GM18909 (cell line): Measurements from ENCODE around the gene WNT3A.

Source experiments
- ATAC-seq: cut with Tn5 transposase; IDR thresholded peaks from one replicate; pipeline ENCODE4 v1.9.1; 2021; ENCODE audit warnings: mild to moderate bottlenecking; ENCODE audit not compliant: unreplicated experiment, poor library complexity

WNT3A gene

DNA sequence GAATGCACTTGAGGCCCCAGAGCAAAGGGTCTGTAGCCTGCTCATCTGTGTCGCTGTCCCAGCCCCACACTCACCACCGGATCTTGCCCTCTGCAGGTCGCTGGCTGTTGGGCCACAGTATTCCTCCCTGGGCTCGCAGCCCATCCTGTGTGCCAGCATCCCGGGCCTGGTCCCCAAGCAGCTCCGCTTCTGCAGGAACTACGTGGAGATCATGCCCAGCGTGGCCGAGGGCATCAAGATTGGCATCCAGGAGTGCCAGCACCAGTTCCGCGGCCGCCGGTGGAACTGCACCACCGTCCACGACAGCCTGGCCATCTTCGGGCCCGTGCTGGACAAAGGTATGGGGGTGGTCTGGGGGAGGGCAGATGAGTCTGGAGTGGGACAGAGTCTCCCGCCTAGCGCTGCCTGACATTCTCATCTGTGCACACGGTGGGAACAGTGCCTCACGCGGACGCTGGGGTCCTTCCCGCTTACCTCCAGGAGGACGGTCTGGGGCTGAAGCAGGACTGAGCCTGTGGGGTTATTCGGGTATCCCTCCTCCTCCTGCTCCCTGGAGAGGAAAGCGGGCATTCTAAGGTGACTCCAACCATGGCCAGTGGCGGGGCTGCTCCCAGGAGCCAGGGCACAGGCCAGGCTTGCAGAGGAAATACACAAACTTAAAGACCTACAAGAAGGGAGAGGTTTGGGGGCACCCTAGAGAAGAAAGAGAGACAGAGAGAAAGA lies 15.9 kb downstream of the WNT3A start:
- no peak for ATAC-seq

DNA sequence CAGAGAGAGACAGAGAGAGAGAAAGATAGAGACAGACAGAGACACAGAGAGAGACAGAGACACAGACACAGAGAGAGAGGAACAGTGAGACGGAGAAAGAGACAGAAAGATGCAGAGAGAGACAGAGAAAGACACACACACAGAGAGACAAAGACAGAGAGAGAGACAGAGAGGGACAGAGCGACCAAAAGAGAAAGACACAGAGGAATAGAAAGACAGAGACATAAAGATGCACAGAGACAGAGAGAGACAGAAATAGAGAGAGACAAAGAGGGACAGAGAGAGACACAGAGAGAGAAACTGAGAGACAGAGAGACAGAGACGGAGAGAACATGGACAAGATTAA lies 16.5 kb downstream of the WNT3A start:
- no peak for ATAC-seq

DNA sequence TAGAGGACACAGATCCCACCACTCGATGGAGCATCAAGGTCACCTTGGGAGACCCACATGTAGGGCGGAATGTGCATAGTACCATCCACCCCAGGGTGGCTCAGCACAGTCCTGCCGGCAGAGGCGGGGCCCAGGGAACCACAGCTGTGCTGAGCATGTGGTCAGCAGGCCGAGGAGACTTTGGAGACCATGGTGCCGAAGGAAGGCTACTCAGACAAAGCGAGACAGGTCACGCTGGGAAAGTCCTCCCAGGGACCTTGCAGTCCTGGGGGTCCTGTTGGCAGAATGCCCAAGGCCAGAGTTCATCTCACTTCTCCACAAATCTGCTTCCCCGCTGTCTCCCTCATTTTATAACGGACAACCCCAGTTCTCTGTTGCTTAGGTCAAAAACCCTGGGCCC lies 22.5 kb downstream of the WNT3A start:
- no peak for ATAC-seq

DNA sequence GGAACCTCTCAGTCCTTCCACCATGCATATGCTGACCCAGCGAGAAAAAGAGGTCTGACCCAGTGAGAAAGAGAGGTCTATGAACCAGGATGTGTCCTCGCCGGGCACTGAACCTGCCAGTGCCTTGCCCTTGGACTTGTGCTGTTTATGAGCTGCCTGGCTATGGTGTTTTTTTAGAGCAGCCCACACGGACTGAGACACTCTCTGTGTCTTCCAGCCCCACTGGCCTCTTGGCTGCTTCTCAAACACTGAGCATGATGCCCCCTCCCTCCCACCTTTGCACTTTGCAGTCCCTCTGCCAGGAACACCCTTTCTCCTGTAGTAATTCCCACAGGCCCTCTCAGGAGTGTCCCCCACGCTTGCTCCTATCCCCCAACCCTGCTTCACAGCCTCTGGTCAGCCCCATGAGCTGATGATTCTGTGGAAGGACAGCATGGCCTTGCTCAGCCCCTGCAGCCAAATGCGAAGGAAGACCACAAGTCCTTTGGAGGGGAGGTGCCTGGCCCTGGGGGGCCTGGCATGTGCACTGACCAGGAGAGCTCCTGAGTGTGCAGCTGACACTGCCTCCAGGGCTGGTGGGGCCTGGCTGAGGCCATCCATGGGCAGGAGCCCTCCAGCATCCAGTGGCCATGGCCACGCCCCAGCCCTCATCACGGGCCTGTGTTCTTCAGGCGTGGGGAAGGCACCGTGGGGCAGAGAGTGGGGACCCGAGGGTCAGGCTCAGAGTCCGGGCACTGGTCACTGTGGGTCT lies 23.8 kb downstream of the WNT3A start:
- ATAC-seq, result no peak

DNA sequence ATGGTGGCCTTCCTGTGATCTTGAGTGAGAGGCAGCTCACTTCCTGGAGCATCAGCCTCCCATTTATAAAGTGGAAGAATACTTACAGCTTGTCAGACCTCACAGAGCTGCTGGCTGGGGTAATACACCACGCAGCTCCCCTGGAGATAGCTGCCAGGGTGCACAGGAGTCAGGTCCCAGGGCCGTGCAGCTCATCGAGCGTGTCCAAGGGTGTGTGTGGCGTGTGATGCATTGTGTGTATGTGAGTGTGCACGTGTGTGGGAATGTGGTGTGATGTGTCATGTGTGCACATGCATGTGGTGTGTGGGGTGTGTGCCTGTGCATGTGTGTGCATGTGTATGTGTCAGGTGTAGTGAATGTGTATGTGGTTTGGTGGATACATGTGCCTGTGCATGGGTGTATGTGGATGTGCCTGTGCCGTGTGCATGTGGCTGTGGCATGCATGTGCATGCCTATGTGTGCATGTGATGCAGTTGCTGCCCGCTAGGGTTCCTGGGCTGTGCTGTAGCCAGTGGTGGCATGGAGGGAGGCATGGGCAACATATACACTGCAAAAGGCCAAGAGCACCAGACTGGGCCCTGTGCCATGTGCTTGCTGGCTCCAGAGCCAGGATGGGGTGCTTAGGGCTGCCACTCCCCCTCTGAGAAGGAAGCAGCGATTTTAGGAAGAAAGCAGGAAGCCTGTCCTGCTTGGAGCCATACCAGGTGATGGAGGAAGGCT lies 24.6 kb downstream of the WNT3A start:
- no peak for ATAC-seq

DNA sequence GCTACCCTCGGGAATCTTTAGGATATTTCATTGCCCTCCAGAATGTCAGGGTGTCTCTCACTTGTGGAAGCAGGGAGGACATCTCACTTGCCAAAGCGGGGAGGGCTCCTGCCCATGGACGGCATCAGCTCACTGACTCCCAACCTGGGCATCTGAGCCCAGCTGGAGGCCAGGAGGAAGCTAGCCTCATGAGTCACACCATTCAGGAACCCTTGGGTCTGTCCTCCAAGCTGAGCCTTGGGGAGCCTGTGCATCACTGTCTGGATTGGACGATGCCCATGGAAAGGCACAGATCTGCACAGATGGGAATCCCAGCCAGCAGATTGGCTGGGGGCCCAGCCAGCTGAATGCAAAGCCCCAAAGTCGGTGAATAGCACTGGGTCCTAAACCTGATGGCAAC lies 25.2 kb downstream of the WNT3A start:
- no peak for ATAC-seq

DNA sequence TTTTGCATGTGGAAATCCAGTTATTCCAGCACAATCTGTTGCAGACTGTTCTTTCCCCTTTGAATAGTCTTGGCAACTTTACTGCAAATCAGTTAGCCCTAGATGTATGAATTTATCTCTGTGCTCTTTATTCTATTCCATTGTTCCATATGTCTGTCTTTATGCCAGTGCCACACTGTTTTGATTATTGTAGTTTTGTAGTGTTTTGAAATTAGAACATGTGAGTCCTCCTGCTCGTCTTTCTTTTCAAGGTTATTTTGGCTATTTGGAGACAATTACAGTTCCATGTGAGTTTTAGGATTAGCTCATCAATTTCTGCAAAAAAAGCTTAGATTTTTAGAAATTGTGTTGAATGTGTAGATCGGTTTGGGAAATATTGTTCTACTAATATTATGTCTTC lies 26.6 kb downstream of the WNT3A start:
- ATAC-seq, result no peak

DNA sequence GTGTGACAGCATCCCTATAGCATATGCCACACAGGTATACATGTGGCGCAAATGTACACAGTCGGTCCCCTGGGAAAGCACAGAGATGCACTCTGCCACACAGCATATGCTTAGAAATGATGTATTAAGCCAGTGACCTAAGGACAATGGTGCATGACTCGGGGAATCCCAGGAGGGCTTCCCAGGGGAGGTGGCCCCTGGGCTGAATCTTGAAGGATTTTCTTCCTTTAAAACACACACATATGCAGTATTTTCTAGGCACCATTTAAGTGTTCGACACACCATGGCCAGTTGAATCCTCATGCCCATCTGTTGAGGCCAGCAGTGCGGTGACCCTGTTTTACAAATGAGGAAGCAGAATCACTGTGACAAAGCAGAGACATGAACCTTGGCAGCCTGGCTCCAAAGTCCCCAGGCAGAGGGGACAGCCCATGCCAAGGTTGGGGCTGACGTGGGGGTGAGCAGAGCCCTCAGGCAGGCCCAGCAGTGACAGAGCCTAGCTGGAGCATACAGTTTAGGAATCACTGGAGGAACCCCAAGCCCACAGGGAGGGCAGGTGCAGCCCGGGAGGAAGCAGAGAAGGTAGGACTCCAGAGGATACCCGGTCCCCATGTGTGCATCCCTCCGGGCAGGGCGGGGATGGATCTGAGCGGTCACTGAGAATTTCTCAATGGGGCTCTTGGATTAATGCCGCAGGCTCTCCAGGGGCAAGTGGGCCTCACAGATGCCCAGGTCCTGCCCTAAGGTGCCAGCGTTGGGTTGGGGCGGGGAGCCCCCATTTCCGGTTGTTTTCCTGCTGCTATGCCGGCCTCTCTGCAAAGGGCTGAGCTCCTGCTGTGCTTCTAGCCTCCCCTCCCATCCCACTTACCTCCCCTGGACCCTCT lies 28.4 kb downstream of the WNT3A start:
- no peak for ATAC-seq

DNA sequence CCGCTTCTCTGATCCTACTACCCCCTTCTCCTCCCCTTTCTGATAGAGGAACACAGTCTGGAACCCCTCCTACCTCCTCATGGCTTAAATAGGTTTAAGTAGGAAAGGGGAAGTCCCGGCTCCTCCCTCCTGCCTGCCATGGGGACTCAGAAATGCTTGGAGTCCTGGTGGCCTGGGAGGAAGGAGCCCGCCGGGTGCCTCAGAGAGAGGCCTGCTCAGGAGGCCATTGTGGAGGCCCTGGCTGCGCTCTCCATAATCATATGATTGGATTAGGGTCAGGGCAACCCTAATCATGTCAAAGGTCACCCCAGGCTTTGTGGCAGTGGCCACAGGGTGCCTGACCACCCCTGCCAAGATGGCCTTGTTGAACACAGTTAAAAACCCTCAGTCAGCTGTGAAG lies 29.0 kb downstream of the WNT3A start:
- no peak for ATAC-seq

DNA sequence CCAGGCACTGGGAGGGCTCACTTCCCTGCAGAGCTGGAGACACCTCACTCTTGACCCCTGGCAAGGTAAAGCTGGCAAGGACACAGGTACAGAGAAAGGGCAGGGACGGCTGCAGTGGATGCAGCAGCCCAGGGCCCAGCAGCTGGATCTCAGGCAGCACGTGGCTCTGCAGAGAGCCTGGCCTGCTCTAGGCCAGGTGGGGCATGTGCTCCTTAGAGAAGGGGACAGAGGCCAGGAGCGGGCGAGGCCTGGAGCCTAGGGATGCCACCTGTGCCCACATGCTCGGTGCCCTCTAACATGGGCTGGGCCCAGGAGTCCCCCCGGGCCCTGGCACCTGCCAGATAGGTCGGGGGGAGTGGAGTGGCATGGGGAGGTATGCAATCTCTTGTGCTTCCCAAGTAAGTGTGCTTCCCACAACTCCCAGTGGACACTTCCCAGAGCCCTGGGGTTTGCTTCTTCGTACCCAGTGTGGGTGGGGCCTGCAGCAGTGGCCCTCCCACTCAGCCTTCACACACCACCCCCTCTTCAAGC lies 30.0 kb downstream of the WNT3A start:
- no peak for ATAC-seq

DNA sequence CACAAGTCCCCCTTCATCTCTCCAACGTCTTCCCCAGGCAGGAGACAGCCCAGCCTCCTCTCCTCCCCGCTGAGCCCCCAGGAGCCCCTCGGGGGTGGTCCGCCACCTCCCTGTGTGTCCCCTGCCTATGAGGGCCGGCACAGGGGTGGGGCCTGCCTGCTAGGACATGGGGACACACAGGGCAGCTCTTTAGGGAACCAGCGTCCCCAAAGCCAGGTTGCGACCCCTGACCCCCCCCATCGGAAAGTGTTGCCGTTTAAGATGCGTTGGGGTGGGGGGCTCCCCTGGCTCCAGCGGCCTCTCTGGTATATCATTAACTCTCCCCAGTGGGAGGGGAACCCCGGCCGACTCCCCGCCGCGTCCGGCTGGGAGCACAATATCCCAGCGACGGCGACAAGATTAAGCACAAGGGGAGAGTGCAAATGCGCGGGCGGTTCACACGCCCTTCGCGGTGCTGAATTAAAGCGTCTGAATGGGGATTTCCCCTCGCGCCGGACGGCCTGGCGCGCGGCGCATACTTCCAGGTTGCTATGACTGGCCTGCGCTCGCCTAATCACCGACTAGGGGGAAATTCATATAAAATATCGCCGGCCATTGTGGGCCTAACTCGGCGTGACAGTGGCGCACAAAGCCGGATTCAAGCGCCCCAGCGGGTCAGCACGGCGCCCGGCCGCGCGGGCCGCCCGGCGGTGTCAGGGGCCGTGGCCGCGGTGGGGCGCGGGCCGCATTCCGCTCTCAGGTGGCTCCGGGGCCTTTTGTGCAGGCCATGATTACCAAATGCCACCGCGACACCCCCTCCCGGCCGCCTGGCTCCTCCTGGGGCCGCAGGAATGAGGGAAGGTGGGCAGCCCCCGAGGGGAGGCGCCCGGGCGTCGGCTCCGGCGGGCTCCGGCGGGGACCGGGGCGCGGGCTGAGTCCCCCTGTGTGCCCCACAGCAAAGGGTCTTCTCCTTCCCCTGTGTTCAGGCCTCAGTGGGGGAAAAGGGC lies 30.9 kb downstream of the WNT3A start:
- ATAC-seq, result peak; percentile 82

DNA sequence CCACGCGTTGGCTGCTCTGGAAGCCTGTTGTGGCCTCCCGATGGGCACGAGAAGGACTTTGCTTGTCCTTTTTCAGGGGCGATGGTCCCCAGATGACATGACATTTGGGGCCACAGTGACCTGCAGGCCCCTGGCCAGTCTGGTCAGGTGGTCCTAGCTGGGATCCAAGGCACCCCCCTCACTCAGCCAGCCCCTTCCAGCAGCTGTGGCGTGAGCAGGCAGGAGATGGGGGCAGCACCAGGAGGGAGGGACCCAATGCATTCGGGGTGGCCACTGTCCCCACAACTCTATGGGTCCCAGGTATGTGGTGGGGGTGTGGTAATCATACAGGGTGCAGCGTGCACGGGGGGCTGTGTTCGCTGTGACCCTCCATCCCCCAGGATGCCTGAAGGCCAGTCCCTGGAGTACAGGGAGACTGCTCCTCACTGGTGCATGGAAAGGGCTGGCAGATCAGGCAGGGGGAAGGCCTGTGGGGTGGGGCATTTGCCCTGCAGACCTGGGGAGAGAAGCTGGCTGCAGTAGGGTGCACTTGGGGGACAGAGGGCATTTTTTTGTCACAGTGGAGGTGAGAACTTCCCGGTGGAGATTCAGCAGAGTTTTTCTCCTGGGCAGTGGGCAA lies 31.7 kb downstream of the WNT3A start:
- no peak for ATAC-seq

DNA sequence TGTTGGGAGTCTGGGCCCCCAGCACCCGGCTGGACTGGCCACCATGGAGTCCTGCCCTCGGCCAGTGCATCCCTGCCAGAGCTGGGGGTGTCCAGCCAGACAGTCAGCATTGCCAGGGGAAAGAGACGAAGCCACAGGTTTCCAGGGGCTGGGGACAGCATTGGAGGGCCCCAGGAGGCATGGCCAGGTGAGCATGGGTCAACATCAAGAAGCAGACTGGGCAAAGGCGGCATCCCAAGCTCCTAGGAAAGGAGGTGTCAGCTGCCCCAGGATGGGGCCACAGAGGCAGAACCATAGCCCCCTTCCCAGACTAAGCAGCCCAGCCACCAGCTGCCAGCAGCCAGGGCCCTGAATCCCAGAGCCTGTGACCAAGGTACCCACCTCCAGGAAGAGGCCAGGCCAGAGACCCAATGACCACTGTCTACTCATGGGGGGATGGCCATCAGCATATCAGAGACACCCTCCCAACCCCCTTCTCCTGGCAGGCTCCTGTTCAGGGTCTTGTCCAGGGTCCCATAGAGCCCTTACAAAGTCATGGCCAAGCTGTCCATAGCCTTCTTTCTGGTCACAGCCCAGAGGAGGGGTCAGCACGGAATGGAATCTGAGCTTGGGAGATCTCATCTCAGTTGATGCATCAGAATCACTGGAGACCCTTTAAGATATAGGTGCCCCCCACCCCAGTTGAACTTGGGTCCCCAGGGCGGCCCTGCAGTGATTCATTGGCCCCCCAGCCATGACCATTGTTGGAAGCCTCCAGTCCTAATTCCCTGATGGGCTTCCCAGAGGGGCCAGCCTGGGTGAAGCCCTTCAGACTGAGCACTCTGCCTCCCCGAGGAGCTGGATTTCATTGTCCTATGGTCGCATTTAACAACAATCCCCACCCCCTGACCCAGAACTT lies 32.5 kb downstream of the WNT3A start:
- ATAC-seq, result no peak

DNA sequence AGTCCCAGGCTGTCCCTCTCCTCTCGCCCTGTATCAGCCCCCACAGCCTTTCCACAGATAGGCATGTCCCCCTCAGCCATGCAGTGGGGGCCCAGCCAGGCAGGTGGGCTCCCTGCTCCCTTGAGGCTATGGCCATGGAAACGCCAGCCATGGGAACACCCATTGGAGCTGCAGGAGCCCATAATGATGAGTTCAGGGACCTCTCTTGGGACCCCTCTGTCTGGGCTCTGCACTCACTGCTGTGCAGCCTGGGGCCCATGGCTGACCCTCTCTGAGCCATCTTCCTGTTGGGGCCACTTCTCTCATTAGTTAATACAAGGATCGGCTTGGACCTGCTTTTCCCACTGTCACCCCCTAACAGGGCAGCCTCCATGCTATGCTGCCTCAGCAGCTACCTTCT lies 33.2 kb downstream of the WNT3A start:
- ATAC-seq, result no peak

DNA sequence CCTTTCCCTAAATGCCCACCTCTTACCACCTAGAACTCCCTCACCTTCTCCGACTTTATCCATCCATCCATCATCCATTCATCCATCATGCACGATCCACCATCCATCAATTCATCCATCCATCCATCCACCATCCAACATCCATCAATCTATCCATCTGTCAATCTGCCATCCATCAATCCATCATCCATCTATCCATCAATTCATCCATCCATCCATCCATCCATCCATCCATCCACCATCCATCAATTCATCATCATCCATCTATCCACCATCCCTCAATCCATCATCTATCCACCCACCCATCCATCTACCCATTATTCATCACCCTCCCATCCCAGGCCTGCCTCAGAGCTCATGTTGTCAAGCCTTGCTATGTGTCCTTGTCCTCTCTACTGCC lies 34.5 kb downstream of the WNT3A start:
- ATAC-seq, result no peak

DNA sequence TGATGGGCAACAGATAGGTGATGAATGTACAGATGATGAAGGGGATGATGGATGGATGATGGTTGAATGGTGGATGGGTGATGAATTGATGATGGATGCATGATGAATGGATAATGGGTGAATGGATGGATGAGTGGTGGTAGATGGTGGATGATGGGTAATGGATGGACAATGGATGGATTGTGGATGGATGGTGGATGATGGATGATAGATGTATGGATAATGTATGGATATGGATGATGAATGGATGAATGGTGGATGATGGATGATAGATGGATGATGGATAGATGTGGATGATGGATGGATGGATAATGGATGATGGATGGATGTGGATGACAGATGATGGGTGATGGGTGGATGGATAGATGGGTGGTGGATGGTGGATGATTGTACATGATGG lies 35.7 kb downstream of the WNT3A start:
- ATAC-seq, result no peak

DNA sequence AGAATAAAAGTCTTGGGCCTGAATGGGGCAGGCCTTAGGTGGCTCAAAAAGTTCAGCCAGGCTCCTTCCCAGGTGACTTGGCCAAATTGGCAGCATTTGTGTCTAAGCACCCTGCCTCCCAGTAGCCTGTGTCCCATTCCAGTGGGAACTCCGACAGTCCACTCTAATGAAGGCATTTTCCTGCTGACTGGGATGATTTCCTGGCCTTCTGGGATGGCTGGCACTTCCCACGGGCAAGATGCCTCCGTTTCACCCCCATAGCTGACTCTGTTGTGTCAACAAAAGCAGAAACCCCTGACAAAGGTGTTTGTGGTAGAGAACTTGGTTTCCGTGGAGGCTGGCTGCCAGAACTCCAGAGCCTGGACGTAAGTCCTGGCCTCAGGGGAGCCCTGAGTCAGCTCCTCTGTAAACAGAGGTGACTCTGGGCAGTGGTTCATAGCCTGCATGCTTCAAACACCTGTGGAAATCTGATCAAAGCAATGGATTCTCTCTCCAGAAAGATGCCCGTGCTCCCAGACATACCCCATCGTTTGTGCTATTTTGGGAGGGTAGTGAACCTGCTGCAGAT lies 36.6 kb downstream of the WNT3A start:
- no peak for ATAC-seq
